Effector memory CD4-positive, alpha-beta T cell (primary cell): ENCODE measurements around the gene FYN.
"Not testable (repeated sequence)": the region's sequence is repeated elsewhere in the genome, so short reads cannot be mapped to it uniquely, and the experiment has no call there.

Source experiments
- DNase-seq, 3 donors: peaks; one replicate each; pipeline ENCODE4 v3.0.0-alpha.2; 2020
- H3K27ac ChIP-seq: 2 replicates; pipeline ENCODE4 v1.7.0; 2013; ENCODE audit warnings: mild to moderate bottlenecking, low read length, moderate library complexity; ENCODE audit not compliant: insufficient read depth, poor library complexity, severe bottlenecking
- H3K27me3 ChIP-seq: replicated peaks from 2 replicates; pipeline ENCODE4 v1.7.0; 2013; ENCODE audit warnings: mild to moderate bottlenecking, low read length; ENCODE audit not compliant: insufficient read depth, control insufficient read depth, poor library complexity, severe bottlenecking
- H3K36me3 ChIP-seq: 2 replicates; pipeline ENCODE4 v1.7.0; 2013; ENCODE audit warnings: mild to moderate bottlenecking, low read length, moderate library complexity; ENCODE audit not compliant: control insufficient read depth, insufficient read depth
- H3K4me1 ChIP-seq: 2 replicates; pipeline ENCODE4 v1.7.0; 2013; ENCODE audit warnings: low read length, mild to moderate bottlenecking; ENCODE audit not compliant: control insufficient read depth, insufficient read depth, poor library complexity, severe bottlenecking
- H3K4me3 ChIP-seq: 2 replicates; pipeline ENCODE4 v1.7.0; 2013; ENCODE audit warnings: low read length, low read depth, mild to moderate bottlenecking; ENCODE audit not compliant: insufficient read depth, poor library complexity, severe bottlenecking
- H3K9me3 ChIP-seq: 2 replicates; pipeline ENCODE4 v1.7.0; 2013; ENCODE audit warnings: mild to moderate bottlenecking, low read length, moderate library complexity; ENCODE audit not compliant: control insufficient read depth

Gene FYN

DNA sequence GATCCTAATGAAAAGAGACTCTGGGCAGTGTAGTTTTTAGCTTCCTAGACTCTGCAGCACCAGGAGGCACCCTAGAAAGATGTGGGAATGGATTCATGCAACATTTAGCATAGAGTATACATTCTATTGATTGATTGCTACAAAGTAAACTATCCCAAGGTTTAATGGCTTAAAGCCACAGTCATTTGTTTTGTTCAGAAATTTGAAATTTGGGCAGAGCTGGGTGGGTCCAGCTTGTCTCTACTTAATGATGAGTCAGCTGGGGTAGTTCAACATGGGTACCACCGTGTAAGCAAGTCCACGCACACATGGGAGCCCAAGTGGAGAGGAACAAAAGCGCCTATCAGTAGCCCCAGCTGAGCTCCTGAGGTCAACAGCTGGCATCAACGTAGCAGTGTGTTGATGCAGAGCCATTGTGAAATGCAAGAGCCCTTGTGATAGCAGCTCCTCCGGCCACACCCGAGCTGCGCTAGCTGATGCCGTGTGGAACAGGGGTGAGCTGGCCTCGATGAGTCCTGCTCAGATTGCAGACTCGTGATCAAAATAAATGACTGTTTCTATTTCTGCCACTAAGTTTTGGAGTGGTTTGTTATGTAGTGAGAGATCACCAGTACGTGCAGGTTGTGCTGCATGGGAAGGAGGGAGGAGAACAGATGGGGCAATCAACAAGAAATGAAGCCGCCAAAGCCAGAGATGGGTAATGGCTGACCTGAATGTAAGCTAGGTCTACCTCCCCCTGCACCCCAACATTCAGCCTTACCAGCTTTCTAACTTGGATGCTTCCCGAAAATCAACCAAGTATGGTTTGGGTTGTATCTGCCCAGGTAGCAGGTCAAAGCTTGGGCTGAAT is 221.8 kb downstream of the FYN start:
- Histone ChIP-seq H3K4me3 (no peak overlapping the region), H3K9me3 (no peaks in the 10 kb centered on the region), H3K36me3 (no peaks in the 10 kb centered on the region), H3K27ac (no peak overlapping the region), H3K27me3 (no peaks in the 10 kb centered on the region), H3K4me1 (no peaks in the 10 kb centered on the region)
- DNase-seq, result no peak

DNA sequence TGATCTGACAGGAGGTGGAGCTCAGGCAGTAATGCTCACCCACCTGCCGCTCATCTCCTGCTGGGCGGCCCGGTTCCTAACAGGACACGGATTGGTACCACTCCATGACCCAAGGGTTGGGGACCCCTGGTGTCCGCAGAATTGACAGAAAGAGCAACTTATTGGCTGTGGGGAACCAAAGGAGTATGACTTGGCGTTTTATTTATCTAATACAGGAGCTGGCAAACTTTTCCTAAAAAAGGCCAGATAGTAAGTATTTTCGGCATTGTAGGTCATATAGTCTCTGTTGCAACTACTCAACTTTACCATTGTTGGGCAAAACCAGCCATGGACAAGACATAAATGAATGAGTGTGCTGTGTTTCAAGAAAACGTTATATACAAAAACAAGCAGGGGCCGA is 223.2 kb downstream of the FYN start:
- Histone ChIP-seq H3K9me3 (no peaks in the 10 kb centered on the region), H3K4me1 (no peaks in the 10 kb centered on the region), H3K27me3 (no peaks in the 10 kb centered on the region), H3K4me3 (no peak overlapping the region), H3K36me3 (no peaks in the 10 kb centered on the region), H3K27ac (no peak overlapping the region)
- DNase-seq, result no peak

DNA sequence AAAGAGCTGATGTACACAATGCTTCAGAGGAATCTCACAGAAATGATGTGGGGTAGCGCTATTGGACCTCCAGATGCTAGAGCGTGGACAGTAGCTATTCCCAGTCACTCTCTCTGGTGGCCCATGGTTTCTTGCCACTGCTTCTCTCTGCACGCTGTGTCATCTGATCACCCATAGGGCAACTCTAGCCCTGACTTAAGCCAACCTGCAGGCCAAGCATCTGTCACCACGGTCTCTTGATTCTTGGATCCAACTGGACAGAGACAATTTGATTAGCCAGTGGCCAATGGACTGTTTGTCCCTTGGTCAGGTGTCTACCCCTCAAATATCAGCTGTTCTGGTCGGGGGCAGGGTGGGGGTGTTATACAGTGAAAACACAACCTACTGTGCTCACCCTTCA is 225.2 kb downstream of the FYN start:
- Histone ChIP-seq H3K27ac (no peak overlapping the region), H3K9me3 (no peaks in the 10 kb centered on the region), H3K4me1 (no peaks in the 10 kb centered on the region), H3K27me3 (no peaks in the 10 kb centered on the region), H3K36me3 (no peaks in the 10 kb centered on the region), H3K4me3 (no peak overlapping the region)
- DNase-seq, result no peak

DNA sequence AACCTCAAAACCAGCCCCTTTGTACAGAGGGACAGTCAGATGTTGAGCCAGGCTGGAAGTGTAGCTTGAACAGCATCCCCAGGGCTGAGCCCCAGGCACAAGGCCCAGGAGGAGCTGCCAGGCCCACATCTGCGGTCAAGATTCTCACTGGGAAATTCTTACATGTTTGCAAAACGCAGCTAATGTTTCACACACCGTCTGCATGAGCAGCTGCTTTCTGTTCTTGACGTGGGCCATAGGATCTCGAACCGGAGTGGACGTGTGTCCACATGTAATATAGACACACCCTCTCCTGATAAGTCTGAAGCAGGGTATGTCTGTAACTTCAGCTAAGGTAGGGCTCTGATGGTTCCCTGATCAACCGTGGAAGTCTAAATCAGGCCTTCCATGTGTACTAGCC is 226.3 kb downstream of the FYN start:
- no peak for DNase-seq
- H3K27ac ChIP-seq, result no peak overlapping the region
- H3K36me3 ChIP-seq, result no peaks in the 10 kb centered on the region
- H3K9me3 ChIP-seq, result no peaks in the 10 kb centered on the region
- no peaks in the 10 kb centered on the region for H3K4me1 ChIP-seq
- no peaks in the 10 kb centered on the region for H3K27me3 ChIP-seq
- no peak overlapping the region for H3K4me3 ChIP-seq

DNA sequence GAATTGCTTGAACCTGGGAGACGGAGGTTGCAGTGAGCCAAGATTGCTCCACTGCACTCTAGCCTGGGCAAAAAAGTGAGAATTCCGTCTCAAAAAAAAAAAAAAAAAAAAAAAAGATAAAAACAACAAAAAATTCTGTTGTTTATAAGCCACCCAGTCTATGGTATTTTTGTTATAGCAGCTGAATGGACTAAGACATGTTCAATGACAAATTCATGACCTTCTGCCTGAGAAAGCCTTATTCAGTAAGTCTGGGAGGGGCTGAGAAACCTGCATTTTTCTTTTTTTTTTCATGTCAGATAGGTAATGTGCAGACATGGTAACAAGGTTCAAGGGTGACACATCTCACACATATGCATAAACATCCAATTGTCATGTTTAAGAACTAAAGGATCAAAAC is 227.2 kb downstream of the FYN start:
- H3K4me3 ChIP-seq, result no peak overlapping the region
- no peak overlapping the region for H3K27ac ChIP-seq
- no peaks in the 10 kb centered on the region for H3K27me3 ChIP-seq
- no peaks in the 10 kb centered on the region for H3K4me1 ChIP-seq
- H3K36me3 ChIP-seq, result no peaks in the 10 kb centered on the region
- H3K9me3 ChIP-seq, result no peaks in the 10 kb centered on the region
- no peak for DNase-seq

DNA sequence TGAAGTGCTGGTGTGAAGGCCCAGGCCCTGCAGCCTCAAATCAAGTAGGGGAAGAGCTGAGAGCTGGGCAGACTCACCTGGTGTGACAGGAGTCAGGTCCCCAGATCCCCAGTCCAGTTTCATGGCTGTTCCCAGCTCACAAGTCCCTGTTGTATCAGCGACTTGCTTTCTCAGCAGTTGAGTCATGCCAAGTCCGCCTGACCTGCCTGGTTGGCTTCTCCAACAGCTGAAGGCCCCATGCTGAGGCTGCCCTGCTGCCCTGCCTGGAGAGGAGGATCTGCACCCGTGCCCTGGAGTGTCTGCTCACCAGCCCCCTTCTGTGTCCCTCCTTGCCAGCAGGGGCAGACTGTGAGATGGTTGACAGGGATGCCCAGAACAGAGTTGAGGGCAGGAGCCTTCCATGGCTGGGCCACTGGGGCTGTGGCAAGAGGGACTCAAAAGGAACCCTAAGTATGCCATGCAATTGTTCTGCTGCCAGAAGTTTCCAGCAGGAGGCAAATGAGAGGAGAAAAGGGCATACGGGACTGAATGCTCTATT is 228.3 kb downstream of the FYN start:
- H3K36me3 ChIP-seq, result no peaks in the 10 kb centered on the region
- H3K27ac ChIP-seq, result no peak overlapping the region
- no peaks in the 10 kb centered on the region for H3K9me3 ChIP-seq
- H3K27me3 ChIP-seq, result no peaks in the 10 kb centered on the region
- no peak for DNase-seq
- no peaks in the 10 kb centered on the region for H3K4me1 ChIP-seq
- no peak overlapping the region for H3K4me3 ChIP-seq

DNA sequence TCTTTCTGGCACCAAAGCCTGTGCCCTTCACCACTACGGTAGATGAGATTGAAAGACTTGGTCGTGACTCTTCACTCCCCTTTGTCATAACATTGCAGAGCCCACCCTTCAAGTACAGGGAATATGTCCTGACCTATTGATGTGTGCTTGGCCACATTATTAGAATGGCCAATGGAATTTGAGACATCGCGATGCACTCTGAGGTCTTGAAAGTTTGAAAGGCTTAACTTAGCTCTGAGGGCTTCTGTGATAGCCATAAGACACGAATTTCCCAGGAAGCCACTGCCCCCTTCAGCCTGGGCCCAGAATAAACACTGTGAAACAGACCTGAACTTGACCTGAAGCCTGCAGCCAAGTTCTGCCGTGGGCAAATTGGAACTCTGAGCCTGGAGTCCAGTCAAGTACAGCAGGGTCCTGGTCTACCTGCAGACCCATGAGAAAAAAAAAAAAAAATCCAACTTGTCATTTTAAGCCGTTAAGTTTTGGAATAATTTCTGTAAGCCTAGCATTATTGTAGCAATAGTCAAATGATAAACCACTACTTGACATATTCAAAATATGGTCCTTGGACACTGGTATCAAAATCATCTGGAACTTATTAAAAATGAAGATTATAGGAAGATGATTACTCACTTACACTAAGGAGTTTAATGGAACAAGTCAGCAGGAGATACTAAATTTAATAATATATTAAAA is 230.6 kb downstream of the FYN start:
- no peak for DNase-seq
- no peaks in the 10 kb centered on the region for H3K27me3 ChIP-seq
- no peaks in the 10 kb centered on the region for H3K9me3 ChIP-seq
- no peaks in the 10 kb centered on the region for H3K4me1 ChIP-seq
- no peak overlapping the region for H3K27ac ChIP-seq
- no peaks in the 10 kb centered on the region for H3K36me3 ChIP-seq
- no peak overlapping the region for H3K4me3 ChIP-seq

DNA sequence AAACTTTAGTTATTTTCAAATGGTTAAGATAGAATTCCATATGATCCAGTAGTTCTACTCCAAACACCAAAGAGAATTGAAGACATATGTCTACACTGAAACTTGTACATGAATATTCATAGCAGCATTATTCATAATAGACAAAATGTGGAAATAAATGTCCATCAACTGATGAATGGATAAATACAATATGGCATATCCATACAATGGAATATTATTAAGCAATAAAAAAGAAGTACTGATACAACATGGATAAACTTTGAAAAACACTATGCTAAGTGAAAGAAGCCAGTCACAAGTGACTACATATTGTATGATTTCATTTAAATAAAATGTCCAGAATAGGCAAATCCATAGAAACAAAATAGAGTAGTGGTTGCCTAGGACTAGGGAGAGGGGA is 234.0 kb downstream of the FYN start:
- H3K27me3 ChIP-seq, result no peaks in the 10 kb centered on the region
- no peak overlapping the region for H3K4me3 ChIP-seq
- H3K9me3 ChIP-seq, result no peaks in the 10 kb centered on the region
- H3K27ac ChIP-seq, result no peak overlapping the region
- no peak for DNase-seq
- no peaks in the 10 kb centered on the region for H3K36me3 ChIP-seq
- H3K4me1 ChIP-seq, result no peaks in the 10 kb centered on the region

DNA sequence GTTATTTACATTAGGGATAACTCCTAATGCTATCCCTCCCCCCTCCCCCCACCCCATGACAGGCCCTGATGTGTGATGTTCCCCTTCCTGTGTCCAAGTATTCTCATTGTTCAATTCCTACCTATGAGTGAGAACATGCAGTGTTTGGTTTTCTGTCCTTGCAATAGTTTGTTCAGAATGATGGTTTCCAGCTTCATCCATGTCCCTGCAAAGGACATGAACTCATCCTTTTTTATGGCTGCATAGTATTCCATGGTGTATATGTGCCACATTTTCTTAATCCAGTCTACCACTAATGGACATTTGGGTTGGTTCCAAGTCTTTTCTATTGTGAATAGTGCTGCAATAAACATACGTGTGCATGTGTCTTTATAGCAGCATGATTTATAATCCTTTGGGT is 238.3 kb downstream of the FYN start:
- H3K4me3 ChIP-seq, H3K36me3 ChIP-seq, H3K27ac ChIP-seq, DNase-seq, H3K9me3 ChIP-seq, H3K27me3 ChIP-seq, H3K4me1 ChIP-seq: not testable (repeated sequence)

DNA sequence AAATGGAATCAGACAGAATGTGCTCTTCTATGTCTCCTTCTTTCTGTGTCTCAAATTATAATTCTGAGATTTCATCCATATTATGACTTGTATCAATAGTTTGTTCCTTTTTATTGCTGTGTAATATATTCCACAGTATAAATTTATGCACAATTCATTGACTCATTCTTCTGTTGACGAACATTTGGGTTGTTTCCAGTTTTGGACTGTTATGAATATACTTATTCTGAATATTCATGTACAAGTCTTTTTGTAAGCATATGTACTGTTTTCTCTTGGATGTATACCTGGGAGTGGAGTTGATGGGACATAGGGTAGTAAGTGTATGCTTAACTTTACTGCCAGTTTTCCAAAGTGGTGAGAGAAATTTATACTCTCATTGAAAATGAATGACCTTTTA is 239.4 kb downstream of the FYN start:
- Histone ChIP-seq H3K36me3 (no peaks in the 10 kb centered on the region), H3K9me3 (no peaks in the 10 kb centered on the region), H3K4me3 (no peak overlapping the region), H3K27me3 (no peaks in the 10 kb centered on the region), H3K4me1 (no peaks in the 10 kb centered on the region), H3K27ac (no peak overlapping the region)
- no peak for DNase-seq
